ENCODE results near the gene HOXA3. TPM values are rescaled to one million over a fixed set of nuclear protein-coding genes. Genes with fewer than 3 reads are reported as not detected.

Gene HOXA3
- polyA plus RNA-seq, 1 of the 3 experiments (the other 2 are of a cell fraction) = 0.15 TPM

GRCh38 chr7:27123477-27124053, 28.8 kb downstream of the HOXA3 start:
- Histone ChIP-seq H3K4me2 (no peak overlapping the region), H3K4me1 (ENCODE audit: control insufficient read depth in 1 of 2, insufficient read depth in 2 of 2, low read depth in 1 of 2, low read length in 1 of 2) (no peaks in the 10 kb centered on the region), H4K20me1 (ENCODE audit: insufficient read depth) (no peaks in the 10 kb centered on the region), H3K9me2 (no peaks in the 10 kb centered on the region), H3K36me3 (replicated peaks in 1 of 2; ENCODE audit: control insufficient read depth in 1 of 2, insufficient read depth in 2 of 2, low read length in 1 of 2) (no peaks in the 10 kb centered on the region), H3K27ac (ENCODE audit: low read depth in 2 of 2, low read length in 1 of 2) (no peak overlapping the region), H2AFZ (ENCODE audit: low read depth) (no peak overlapping the region), H3F3A (replicated peaks; ENCODE audit: insufficient read depth) (no peaks in the 10 kb centered on the region), H3K79me2 (ENCODE audit: insufficient read depth) (no peaks in the 10 kb centered on the region), H3K27me3 (ENCODE audit: insufficient read depth) (peaks cover 94% of the 10 kb centered on the region), H3K9ac (no peak overlapping the region), H3K4me3 (ENCODE audit: low read depth in 2 of 2, low read length in 1 of 2) (no peak overlapping the region), H3K9me3 (no peaks in the 10 kb centered on the region)
- ChIA-PET POLR2A (no interaction called here), CTCF (interaction anchor here (0.5 kb wide), 1 partner anchor 87 kb away, joined by 4 read pairs; no protein-coding TSS in a partner anchor)
- no peak for DNase-seq
- TF ChIP-seq PBX3 (IDR thresholded peaks at IDR 0.05) (no peak), SIN3A (IDR thresholded peaks at IDR 0.05; ENCODE audit: borderline replicate concordance, low read depth, low read length) (no peak), EZH2phosphoT487 (IDR thresholded peaks at IDR 0.05; ENCODE audit: borderline replicate concordance, low read depth) (no peak), TCF12 (IDR thresholded peaks at IDR 0.05) (no peak), ZBTB33 (IDR thresholded peaks at IDR 0.05; ENCODE audit: borderline replicate concordance, low read depth) (no peak), REST (IDR thresholded peaks at IDR 0.05; ENCODE audit: low read depth, low read length) (no peak), CTCF (IDR thresholded peaks at IDR 0.05) (no peak)
- WGBS (ENCODE audit: low lambda C conversion rate) = 24% methylated on average over 26 of the region's 26 CpGs
